ENCODE measurements around the gene GCKR. TPM values are rescaled to one million over a fixed set of nuclear protein-coding genes. Genes with fewer than 3 reads are reported as not detected.

GCKR gene
- total RNA-seq, 1 donor from 2014 or later: 0.49 TPM

Small RNA genes within 50 kb of the gene (small RNA-seq; reads per million reads assigned to genes)
- gene RNU6-986P (ENCODE audit: low replicate concordance): not detected

Other genes with a start within 250 kb of the GCKR start
- gene SLC30A3, start 233.8 kb upstream of the GCKR start, total RNA-seq: 0.10 TPM
- not detected for gene DNAJC5G, start 221.4 kb upstream of the GCKR start, total RNA-seq
- gene TRIM54, start 214.4 kb upstream of the GCKR start, total RNA-seq: 6.0 TPM
- gene UCN, start 188.4 kb upstream of the GCKR start, total RNA-seq: 0.30 TPM
- gene MPV17, start 173.7 kb upstream of the GCKR start, total RNA-seq: 34.9 TPM
- 32.5 TPM for gene GTF3C2, start 140.1 kb upstream of the GCKR start, total RNA-seq
- gene EIF2B4, start 126.5 kb upstream of the GCKR start, total RNA-seq: 23.5 TPM
- gene SNX17, start 126.2 kb upstream of the GCKR start, total RNA-seq: 53.7 TPM
- 5.1 TPM for gene ZNF513, start 116.1 kb upstream of the GCKR start, total RNA-seq
- gene PPM1G, start 87.2 kb upstream of the GCKR start, total RNA-seq: 33.1 TPM
- 70.4 TPM for gene NRBP1, start 68.2 kb upstream of the GCKR start, total RNA-seq
- gene KRTCAP3, start 54.5 kb upstream of the GCKR start, total RNA-seq: 2.5 TPM
- 25.9 TPM for gene IFT172, start 7.1 kb upstream of the GCKR start, total RNA-seq
- 10.6 TPM for gene FNDC4, start 1.6 kb upstream of the GCKR start, total RNA-seq
- gene ZNF512, start 86.2 kb downstream of the GCKR start, total RNA-seq: 24.7 TPM
- 6.3 TPM for gene CCDC121, start 132.2 kb downstream of the GCKR start, total RNA-seq
- 22.9 TPM for gene GPN1, start 132.2 kb downstream of the GCKR start, total RNA-seq
- gene SUPT7L, start 166.8 kb downstream of the GCKR start, total RNA-seq: 17.8 TPM
- 17.4 TPM for gene SLC4A1AP, start 167.1 kb downstream of the GCKR start, total RNA-seq

All from skin of body (tissue), 2 donors.